ENCODE measurements around the gene C1orf52.
"Not testable (repeated sequence)": the region's sequence is repeated elsewhere in the genome, so short reads cannot be mapped to it uniquely, and the experiment has no call there.

C1orf52 gene

DNA sequence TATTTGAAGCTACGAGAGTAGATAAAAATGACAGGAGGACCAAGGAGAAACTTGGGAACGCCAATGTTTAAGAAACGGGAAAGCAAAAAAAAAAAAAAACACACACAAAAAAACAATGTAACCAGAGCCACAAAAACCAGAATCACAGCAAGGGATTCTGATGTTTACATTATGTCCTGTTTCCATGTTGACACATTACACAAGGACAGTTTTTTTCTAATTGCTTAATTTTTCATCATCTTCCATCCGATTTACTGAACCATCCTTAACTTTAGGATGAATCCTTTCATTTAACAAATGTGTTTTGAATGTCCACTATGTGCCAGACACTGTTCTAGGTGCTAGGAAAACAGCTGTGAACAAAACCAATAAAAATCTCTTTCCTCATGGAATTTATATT is 18.3 kb upstream of the C1orf52 start:
- DNase-seq: no peak

DNA sequence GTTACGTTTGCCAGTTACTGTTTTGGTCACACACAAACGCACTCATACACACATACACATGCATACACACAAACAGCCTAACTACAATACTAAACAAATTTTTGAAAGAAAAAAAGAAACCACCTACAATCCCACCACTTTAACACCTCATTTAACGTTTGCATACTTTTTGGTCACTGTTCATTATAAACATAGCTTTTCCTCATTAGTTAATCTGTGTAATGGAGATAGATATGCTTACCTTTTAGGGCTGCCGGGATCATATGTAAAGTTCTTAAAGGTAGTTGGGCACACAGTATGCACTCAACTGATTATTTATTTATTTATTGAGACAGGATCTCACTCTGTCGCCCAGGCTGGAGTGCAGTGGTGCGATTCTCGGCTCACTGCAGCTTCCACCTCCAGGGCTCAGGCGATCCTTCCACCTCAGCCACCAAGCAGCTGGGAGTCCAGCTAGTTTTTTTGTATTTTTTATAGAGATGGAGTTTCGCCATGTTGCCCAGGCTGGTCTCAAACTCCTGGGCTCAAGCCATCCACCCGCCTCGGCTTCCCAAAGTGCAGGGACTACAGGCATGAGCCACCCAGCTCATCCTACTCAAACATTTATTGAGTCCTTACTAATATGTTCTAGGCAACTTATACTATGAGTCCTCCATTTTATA is 17.6 kb upstream of the C1orf52 start:
- DNase-seq: no peak

DNA sequence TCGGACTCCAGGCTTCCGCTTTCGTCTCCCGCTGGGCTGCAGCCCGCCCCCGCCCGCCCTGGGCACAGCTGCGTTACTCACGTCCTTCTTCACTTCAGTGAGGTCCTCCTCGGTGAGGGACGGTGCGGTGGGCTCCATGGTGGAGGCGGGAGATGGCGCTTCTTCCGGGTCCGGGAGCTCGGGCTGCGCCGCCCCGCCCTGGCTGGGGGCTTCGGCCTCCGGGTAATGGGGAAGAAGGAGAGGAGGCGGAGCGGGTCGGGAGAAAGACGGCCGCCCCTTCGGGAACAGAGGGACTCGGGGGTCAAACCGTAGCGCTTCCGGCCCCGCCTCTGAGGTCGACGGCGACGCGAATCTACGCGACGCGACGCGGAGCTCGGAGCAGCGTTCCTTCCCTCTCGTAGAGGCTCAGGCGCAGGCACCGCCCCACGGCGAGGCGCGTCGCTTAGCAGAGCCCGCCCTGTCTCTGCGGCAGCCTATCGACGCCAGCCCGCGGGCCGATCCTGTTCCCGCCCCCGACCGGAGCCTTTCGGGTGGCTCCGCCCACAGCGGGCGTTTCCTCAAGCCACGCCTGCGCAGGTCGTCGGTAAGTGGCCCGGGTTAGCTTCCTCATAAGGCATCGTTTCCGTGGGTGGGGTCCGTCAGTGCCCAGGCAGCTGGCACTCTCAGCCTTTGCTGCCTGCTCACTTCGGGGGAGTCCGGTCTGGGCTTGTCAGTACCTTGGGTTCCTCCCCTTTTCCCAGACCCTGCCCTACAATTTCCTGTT is 16.9 kb upstream of the C1orf52 start, which contains the start of gene BCL10:
TSS of gene BCL10 (minus strand) at position 418 of the 763 bp plus-strand sequence. CDS start at position 138, 280 bp downstream.
- peak; percentile 96 to 99 for DNase-seq

DNA sequence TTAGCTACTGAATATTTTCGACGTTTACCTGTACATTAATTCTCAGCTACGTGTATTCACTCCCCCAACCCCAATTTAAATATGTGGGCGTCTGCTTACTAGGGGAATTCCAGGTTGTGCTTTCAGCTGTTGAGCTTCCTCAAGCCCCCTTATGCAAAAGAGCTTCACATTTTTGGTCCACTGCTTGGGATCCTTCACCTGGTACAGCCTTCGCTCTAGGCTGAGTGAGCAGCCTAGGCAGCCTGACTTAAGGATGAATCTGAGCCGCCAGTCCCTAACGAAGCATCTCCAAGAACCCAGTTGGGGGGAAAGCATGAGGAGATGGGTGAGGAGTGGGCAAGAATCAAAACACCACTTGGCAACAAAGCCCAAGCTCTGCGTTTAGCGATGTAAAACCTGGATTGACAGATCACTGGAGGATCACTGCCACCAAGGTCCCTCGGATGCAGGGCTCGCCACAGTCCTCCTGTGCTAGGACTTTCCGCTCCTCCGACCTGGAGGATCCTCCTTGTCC is 16.3 kb upstream of the C1orf52 start:
- DNase-seq: no peak

DNA sequence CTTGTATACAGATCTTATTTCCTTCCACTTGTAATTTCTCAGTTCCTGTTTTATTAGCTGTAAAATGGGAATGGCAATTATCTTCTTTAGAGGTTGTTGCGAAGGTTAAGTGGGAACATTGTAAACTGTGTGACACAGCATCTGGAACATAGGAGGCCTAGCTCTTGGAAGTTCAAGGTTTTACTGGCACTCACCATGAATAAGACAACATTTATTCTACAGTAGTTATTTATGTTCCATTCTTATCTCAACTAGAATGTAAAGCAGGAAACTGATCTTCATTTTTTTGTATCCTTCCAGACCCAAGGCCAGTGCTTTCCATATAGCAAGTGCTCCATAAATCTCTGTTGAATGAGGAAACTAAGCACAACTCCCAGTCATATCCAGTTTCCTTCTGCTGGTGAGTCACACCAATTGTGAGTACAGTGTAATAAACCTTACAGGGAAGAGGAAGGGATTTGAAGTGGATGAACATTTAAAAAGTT is 15.5 kb upstream of the C1orf52 start:
- DNase-seq: no peak

DNA sequence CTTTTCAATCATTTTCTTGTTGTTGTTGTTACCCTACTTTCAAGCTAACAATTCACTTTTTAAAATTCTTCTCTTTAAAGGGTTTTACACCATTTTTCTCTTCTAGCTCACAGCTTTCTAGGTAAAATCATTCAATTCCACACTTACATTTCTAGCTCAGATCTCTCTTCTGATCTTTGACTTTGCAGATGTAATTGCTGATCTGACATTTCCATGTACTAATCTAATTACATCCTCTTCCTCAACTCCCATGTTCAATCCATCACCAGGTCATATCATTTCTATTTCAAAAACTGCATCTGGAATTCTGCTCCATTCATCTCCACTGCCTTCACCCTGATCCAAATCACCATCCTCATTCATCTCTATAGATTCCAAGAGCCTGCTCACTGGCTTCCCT is 13.9 kb upstream of the C1orf52 start:
- DNase-seq: no peak

DNA sequence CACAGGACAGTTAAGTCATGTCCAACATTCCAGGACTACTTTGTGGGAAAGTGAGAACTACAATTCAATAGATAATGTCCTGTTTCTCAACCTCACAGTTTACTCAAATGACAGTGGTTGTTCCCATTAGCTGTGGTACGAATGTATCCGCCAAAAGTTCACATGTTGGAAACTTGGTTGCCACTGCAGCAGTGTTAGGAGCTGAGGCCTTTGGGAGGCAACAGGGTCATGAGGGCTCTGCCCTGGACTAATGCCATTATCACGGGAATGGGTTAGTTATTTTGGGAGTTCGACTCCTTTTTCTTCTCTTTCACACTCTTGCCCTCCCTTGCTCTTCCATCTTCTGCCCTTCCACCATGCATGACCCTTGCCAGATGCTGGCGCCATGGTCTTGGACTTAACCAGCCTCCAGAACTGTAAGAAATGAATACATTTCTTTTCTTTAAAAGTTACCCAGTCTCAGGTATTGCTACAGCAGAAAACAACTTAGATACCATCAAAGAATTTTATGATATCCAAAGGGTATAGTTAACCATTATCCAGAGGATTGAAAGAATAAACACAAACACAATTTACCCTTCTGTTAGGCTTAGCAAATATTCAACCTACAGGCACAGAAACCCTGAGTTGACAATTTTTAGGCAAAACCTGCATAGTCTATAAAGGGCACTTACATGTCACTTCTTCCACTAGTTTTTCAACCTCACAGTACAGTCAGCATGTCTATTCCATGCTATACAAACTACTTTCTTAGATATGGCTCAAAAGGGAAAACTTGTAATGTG is 9.5 kb upstream of the C1orf52 start:
- no peak for DNase-seq

DNA sequence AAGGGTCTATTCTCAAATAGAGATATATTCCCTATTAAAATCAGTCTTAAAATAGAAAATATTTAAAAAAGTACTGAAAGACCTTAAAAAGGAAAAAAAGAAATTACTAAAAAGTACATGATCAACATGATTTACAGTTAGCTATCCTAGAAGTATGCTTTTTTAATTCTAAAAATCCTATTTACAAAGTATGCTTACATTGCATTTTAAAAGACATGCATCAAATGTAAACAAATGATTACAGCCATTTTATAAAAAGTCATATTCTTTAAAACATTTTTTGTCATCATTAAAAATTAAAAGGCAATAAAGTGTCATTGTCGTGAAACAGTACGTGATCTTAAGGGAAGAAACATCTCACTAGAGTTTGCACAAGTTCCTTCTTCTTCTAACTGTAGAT is 7.9 kb upstream of the C1orf52 start:
- no peak for DNase-seq

DNA sequence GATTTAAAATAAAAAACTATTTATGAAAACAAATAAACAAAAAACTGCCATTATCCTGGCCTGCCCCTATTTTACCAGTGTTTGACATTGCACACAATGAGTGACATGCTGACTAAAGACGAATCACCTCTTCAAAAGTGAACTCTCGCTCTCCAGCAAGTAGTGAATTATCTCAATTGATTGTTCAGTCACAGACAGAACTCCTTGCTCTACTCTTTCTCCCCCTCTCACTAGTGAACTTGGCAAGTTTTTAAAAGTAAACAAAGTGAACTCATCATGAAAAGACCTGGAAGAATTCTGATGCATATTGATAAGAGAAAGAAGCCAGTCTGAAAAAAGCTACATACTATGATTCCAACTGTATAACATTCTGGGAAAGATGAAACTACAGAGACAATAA is 4.7 kb upstream of the C1orf52 start:
- no peak for DNase-seq

DNA sequence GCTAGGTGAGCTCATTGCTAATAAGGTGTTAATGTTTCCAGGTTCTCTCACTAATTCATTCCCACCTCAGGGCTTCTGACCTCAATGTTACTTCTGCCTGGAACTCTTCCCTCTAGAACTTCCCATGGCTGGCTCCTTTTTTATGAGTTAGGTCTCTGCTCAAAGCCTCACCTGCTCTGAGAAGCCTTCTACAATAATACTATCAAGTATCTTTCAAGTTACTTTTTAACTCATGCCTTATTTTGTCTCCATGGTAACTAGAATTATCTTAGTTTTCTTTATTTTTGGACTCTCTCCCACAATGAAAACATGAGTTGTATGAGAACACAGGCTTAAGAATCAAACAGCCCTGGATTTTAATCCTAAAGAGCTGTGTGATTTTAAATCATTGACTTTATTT is 3.5 kb upstream of the C1orf52 start:
- DNase-seq: no peak

DNA sequence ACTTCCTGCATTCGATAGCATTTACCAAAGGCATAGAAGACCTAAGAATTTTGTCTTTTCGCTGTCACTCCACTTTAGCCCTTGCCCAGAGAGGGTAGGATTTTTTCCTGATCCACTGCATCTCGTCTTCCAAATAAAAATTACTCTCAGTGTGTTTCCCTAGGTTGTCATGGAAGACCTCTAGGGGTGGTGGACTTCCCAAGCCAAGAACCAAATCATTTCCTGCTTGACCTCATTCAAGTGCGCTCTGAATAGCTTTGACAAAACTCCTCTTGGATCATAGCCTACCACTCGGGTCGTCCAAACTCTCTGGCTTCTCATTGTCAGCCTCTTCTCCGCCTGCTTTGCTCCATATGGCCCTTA is 431 bp upstream of the C1orf52 start:
- no peak for DNase-seq

DNA sequence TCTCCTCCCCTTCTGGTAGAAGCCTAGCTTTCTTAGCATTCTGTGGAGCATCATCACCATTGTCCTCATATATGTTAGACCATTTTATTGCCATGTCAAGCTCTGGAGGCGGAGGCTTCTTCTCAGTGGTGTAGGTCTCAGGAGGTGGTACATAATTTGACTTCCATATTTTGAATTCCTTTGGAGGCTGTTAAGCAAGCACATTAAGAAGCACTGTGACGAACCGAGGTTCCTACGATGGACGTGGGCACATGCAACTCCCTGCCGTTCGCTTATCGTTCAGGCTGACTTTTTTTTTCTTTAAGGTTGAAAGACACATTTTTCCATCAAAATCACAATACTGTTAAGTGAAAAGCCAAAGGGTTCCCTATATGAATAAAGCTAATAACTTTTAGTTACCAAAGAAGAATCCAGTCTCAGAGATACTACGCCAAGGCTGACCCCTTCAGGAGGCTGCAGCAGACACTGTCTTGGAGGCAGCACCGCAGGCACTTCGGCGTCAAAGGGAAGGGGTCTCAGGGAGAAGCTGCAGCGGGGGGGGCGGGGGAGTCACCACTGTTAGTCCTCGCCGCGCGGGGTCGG is 835 bp downstream of the C1orf52 start:
- no peak for DNase-seq

DNA sequence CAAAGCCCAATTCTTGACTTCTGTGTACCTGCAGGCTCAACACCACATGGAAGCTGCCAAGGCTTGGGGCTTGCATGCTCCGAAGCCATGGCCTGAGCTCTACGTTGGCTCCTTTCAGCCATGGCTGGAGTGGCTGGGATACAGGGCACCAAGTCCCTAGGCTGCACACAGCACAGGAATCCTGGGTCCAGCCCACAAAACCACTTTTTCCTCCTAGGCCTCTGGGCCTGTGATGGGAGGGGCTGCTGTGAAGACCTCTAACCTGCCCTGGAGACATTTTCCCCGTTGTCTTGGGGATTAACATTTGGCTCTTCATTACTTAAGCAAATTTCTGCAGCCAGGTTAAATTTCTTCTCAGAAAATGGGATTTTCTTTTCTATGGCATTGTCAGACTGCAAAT is 10.4 kb downstream of the C1orf52 start:
- DNase-seq: not testable (repeated sequence)

DNA sequence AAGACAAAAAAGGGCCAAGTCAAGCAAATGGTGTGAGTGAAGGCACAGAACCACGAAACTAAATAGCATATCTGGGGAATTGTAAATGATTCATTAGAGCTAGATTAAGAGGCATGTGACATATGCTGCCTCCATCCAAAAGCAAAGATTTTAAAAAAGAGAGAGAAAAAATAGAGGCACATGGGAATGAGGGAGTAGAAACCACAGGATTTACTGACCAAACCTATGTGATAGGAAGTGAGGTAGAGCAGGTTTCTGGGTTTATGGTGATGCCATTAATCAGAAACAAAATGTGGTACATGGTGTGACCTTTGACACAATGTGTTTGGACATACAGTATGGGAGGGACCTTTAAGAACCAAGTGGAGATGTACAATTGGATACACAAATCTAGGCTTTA is 13.6 kb downstream of the C1orf52 start:
- no peak for DNase-seq

DNA sequence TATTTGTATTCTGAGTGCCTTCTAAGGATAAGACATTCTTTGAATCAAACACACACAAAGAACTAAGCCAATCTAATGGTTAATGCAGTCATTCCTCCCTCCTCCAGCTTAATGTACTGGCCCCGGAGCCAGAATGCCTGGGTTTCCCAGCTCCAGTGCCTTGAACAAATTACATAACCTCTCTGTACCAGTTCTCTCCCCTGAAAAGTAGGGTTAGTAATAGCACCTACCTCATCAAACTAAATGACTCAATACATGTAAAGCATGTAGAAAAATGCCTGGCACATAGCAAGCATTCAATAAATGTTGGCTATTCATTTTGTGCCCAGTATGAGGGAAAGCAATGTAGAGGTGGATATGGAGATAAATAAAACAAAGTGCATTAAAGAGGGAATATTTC is 14.0 kb downstream of the C1orf52 start:
- DNase-seq: no peak

DNA sequence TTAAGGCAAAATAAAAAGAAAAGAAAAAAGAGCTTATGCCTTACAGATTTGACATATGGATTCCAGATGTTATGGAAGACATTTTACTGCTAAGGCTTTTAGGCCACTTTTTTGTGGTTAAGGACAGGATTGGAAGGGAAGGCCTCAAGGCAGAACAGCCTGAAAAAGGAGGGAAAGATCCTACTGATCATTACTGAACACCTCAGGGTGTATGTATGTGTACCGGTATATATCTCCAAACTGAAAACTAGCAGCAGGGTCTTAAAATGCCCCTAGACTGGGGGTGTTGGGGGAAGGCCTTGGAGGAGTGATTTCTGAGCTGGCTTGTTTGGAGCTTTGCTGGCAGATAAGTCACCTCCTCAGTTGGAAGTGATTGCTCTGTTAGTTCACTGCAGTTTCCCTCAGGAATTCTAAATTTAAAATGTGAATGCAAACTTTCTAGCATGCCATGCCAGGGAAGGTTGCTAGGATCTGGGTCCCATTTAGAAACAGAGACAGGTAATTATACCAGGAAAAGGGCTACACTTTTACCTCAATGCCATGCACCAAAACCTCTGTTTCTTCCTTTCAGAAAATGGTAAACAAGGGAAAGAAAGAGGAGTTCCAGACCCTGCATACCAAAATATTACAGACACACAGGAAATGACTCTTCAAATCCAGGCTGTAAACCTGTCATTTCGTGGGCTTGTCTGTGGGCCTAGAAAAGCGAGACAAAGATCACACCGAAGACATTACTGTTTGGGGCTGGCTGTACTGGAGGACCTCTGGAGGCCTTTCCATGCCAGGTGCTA is 15.0 kb downstream of the C1orf52 start:
- peak in 1 of 2 donors; percentile 21 for DNase-seq

DNA sequence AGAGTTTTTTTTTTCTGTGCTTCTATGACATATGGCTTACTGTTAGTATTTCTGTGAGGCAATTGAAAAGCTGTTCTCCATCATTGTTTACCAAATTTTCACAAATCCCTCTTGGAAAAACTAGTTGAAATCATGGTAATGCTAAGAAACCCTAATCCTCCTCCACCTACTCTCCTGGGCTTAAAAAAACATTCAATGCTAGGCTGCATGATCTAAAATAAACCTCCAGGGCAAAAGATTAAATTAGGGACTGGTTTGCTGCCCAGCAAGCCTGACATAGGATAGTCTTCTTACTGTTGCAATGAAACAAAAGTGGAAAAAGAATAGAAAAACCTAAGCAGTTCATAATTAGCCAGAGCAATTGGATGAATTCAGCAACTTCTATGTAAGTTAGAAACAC is 16.1 kb downstream of the C1orf52 start:
- DNase-seq: no peak

DNA sequence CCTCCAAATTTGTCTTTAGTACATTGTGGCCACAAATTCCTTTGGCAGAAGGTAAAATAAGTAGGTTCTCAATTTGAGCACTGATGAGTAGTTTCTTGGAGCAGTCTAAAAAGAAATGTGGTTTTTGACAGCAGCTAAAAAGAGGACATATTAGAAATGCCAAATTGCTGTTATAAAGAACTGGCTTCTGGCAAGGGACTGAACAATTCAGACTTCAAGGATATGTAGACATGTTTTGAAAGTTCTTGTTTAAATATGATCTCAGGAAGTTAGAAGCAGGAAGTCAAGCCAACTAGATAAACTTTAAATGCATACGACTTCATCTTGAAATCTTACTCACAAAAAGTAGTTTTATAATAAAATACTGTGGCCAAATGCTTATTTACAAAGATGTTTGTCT is 18.8 kb downstream of the C1orf52 start:
- DNase-seq: no peak

DNA sequence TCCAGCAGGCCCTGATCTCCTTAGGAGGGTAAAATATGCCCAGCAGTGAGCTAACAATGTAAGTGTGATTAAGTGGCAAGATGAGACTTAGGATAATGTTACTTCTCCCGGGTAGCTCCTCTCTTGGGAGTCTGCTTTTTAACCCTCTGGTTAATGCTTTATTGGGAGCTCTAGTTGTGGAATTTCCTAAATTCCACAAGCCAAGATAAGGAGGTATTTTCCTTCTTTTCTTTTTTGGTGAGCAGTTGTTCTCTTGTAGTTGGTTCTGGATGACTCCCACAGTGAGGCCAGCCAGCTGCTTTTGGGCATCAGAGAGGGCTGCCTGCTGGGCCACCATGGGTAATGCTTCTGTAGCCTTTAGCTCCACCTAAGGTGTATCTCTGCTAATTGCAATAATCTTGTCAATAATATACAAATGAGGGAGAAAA is 19.3 kb downstream of the C1orf52 start:
- no peak for DNase-seq

DNA sequence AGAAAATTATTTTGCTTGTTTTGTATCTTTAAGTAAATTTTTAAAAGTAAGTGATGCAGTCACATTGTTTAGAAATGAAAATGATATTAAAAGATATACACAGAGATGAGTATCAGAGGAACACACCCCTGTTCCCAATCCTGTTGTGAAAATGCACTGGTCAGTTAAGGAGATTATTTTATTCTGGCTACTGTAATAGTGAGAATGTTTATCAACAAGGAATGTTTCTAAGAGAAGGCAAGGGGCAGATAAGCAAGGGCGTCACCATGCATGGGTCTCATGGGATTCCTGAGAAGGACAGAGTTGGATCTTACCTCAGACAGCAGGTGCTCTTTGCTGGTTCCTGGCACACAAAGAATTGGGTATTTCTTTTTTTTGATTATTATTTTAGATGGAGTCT is 21.8 kb downstream of the C1orf52 start:
- no peak for DNase-seq

DNA sequence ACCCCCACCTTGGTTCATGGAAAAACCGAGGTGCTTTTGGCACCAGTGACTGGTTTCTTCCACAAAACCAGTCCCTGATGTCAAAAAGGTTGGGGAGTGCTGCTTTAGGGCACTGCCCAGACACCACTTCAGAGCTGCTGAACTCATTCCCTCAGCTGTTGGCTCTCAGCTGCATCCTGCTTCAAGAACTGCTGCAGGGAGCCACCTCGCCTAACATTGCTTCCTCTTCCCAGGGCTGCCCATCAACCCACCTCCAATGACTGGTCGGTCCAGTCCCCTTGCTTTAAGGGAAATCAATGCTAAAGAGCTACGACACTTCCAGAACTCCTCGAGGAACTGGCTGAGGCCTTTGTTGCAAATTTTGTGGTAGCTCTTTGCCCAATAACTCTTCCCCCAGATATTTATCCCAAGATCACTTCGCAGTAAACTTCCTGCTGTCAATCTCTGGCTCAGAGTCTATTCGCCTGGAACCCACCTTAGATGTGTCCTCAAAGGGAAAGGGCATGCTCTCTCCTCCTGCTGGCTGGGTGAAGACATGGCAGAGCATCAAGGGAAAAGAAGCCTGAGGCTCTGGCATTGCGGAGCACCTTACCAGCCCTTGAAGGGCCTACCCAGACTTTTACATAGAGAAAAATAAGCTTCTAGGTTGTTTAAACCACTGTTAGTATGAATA is 29.0 kb downstream of the C1orf52 start:
- no peak for DNase-seq

Measured in bone marrow (tissue), 2 donors.